ENCODE results near the gene SAP30BP. TPM values are rescaled to one million over a fixed set of nuclear protein-coding genes. Genes with fewer than 3 reads are reported as not detected.

Gene SAP30BP
- total RNA-seq, 4 donors from 2014 or later, result 50.3 to 81.3 (median 77.6) TPM

GRCh38 chr17:75632863-75633485 lies 34.2 kb upstream of the SAP30BP start, which contains the start of gene SMIM5:
SMIM5 (plus strand) TSS chr17:75633434; CDS start chr17:75640202, 6,768 bp downstream.
- WGBS, result 0% methylated on average over 1 of the region's 19 CpGs
- H3K4me1 ChIP-seq, result peaks cover 24 to 31% (median 30%) of the 10 kb centered on the region in 4 donors

GRCh38 chr17:75633486-75634375 lies 33.4 kb upstream of the SAP30BP start:
- DNase-seq (ENCODE audit: extremely low spot score), result peak; percentile 96
- peak; percentile 46 to 65 (median 61) for TF ChIP-seq CTCF (IDR thresholded peaks at IDR 0.05)
- TF ChIP-seq POLR2AphosphoS5 (IDR thresholded peaks at IDR 0.05), result peak; percentile 53 to 62
- TF ChIP-seq POLR2A (IDR thresholded peaks at IDR 0.05; ENCODE audit: low read depth), result no peak
- Histone ChIP-seq H3K36me3 (peaks cover 0 to 28% (median 15%) of the 10 kb centered on the region in 4 donors), H3K27ac (replicated peaks in 1 of 4) (peak overlapping the region; percentile 74 to 86 (median 86)), H3K9me3 (no peaks in the 10 kb centered on the region), H3K4me1 (peaks cover 24 to 32% (median 30%) of the 10 kb centered on the region in 4 donors), H3K27me3 (no peaks in the 10 kb centered on the region), H3K4me3 (peak overlapping the region; percentile 35 to 48 (median 40))
- intact Hi-C loops (cut with DNase I), result loop anchor here (5.0 kb wide), 1 partner anchor 46 kb away; the partner anchor contains the start of gene MYO15B
- WGBS, result 13% methylated on average over 5 of the region's 27 CpGs

More at GRCh38 chr17:75632863-75633485, 34.2 kb upstream of the SAP30BP start, which contains the start of gene SMIM5:
- H3K27ac ChIP-seq (replicated peaks in 1 of 4), result peak within 1 kb of the TSS; percentile 74 to 86 (median 86)
- peak in 2 of 3 experiments; percentile 95 to 96 for TF ChIP-seq CTCF (IDR thresholded peaks at IDR 0.05)
- TF ChIP-seq POLR2AphosphoS5 (IDR thresholded peaks at IDR 0.05), result peak; percentile 31 to 75
- no peak for TF ChIP-seq EP300 (IDR thresholded peaks at IDR 0.05)
- peak; percentile 2 for TF ChIP-seq POLR2A (IDR thresholded peaks at IDR 0.05; ENCODE audit: low read depth)
- H3K27me3 ChIP-seq, result no peaks in the 10 kb centered on the region
- peak; percentile 97 for DNase-seq (ENCODE audit: extremely low spot score)
- intact Hi-C loops (cut with DNase I), result loop anchor here (1.0 to 5.0 kb wide), 2 partner anchors 46 to 117 kb away; partner anchors contain the start of gene MYO15B
- peak within 1 kb of the TSS; percentile 35 to 48 (median 40) for H3K4me3 ChIP-seq
- H3K36me3 ChIP-seq, result peaks cover 0 to 32% (median 15%) of the 10 kb centered on the region in 4 donors
- no peaks in the 10 kb centered on the region for H3K9me3 ChIP-seq

- Histone ChIP-seq H3K4me1 (peaks cover 24 to 38% (median 30%) of the 10 kb centered on the region in 4 donors), H3K9me3 (no peaks in the 10 kb centered on the region), H3K4me3 (peak overlapping the region; percentile 35 to 48 (median 40)), H3K27me3 (no peaks in the 10 kb centered on the region), H3K36me3 (peaks cover 0 to 32% (median 17%) of the 10 kb centered on the region in 4 donors), H3K27ac (replicated peaks in 1 of 4) (peak overlapping the region; percentile 74 to 86 (median 86))
- DNase-seq (ENCODE audit: extremely low spot score), result no peak
- 68% methylated on average over 7 of the region's 9 CpGs for WGBS
- intact Hi-C loops (cut with DNase I), result loop anchor here (5.0 kb wide), 1 partner anchor 47 kb away; the partner anchor contains the start of gene MYO15B
- TF ChIP-seq POLR2AphosphoS5 (IDR thresholded peaks at IDR 0.05) (no peak), EP300 (IDR thresholded peaks at IDR 0.05) (no peak), CTCF (IDR thresholded peaks at IDR 0.05) (no peak), POLR2A (IDR thresholded peaks at IDR 0.05; ENCODE audit: low read depth) (no peak)
Observed at GRCh38 chr17:75634376-75634740, 32.8 kb upstream of the SAP30BP start.

GRCh38 chr17:75634754-75635609 lies 32.2 kb upstream of the SAP30BP start:
- 86% methylated on average over 15 of the region's 20 CpGs for WGBS
- DNase-seq (ENCODE audit: extremely low spot score), result no peak

More at GRCh38 chr17:75634754-75635609, 32.2 kb upstream of the SAP30BP start:
- TF ChIP-seq POLR2AphosphoS5 (IDR thresholded peaks at IDR 0.05) (no peak), POLR2A (IDR thresholded peaks at IDR 0.05; ENCODE audit: low read depth) (no peak), CTCF (IDR thresholded peaks at IDR 0.05) (no peak)
- no peaks in the 10 kb centered on the region for H3K27me3 ChIP-seq
- peaks cover 0 to 33% (median 17%) of the 10 kb centered on the region in 4 donors for H3K36me3 ChIP-seq
- intact Hi-C loops (cut with DNase I), result loop anchor here (5.0 kb wide), 1 partner anchor 48 kb away; the partner anchor contains the start of gene MYO15B
- peak overlapping the region; percentile 74 to 86 (median 86) for H3K27ac ChIP-seq (replicated peaks in 1 of 4)
- no peaks in the 10 kb centered on the region for H3K9me3 ChIP-seq
- peak overlapping the region; percentile 35 to 48 (median 40) for H3K4me3 ChIP-seq
- peaks cover 24 to 42% (median 30%) of the 10 kb centered on the region in 4 donors for H3K4me1 ChIP-seq
